GM21390 (cell line): ENCODE results near the gene LCN1.

Experiments
- ATAC-seq: cut with Tn5 transposase; IDR thresholded peaks from one replicate; pipeline ENCODE4 v1.9.1; 2021; ENCODE audit not compliant: unreplicated experiment

Gene LCN1

GRCh38 chr9:135520916-135521607, at the start of gene LCN1:
LCN1 (plus strand) TSS chr9:135521440; CDS start chr9:135521498, 58 bp downstream.
- ATAC-seq, result no peak

- no peak for ATAC-seq
These were observed 49.2 kb upstream of the LCN1 start for GRCh38 chr9:135471791-135472640.

GRCh38 chr9:135473972-135474543, 47.2 kb upstream of the LCN1 start:
- no peak for ATAC-seq

- ATAC-seq, result no peak
These were observed 46.3 kb upstream of the LCN1 start for GRCh38 chr9:135474915-135475314.

- no peak for ATAC-seq
These were observed 44.5 kb upstream of the LCN1 start for GRCh38 chr9:135476561-135477355.

- ATAC-seq, result no peak
These were observed 43.0 kb upstream of the LCN1 start for GRCh38 chr9:135478191-135478590.

GRCh38 chr9:135478829-135479468, 42.3 kb upstream of the LCN1 start:
- no peak for ATAC-seq

- no peak for ATAC-seq
These were observed 41.7 kb upstream of the LCN1 start, which contains the start of gene PPP1R26 for GRCh38 chr9:135479469-135480052. PPP1R26 (plus strand) TSS chr9:135479782; CDS start chr9:135484511, 4,729 bp downstream.

GRCh38 chr9:135480071-135480939, 40.9 kb upstream of the LCN1 start:
- no peak for ATAC-seq

GRCh38 chr9:135480940-135481310, 40.3 kb upstream of the LCN1 start:
- ATAC-seq, result no peak

- ATAC-seq, result no peak
These were observed 39.1 kb upstream of the LCN1 start for GRCh38 chr9:135482015-135482754.

GRCh38 chr9:135484460-135485277, 36.6 kb upstream of the LCN1 start:
- ATAC-seq, result no peak

GRCh38 chr9:135485385-135485784, 35.9 kb upstream of the LCN1 start:
- ATAC-seq, result no peak

- no peak for ATAC-seq
These were observed 35.4 kb upstream of the LCN1 start for GRCh38 chr9:135485832-135486231.

GRCh38 chr9:135486267-135487065, 34.8 kb upstream of the LCN1 start:
- ATAC-seq, result no peak

GRCh38 chr9:135487281-135488012, 33.8 kb upstream of the LCN1 start:
- ATAC-seq, result no peak
